T-cell (primary cell): Measurements from ENCODE around the gene FAM180A. TPM values are rescaled to one million over a fixed set of nuclear protein-coding genes. Genes with fewer than 3 reads are reported as not detected.
"Not testable (repeated sequence)": the region's sequence is repeated elsewhere in the genome, so short reads cannot be mapped to it uniquely, and the experiment has no call there.

Experiments used
- ATAC-seq, 4 experiments: fragments of 200-7000 bp in 3 of 4; fragments of 150-1000 bp in 1 of 4; cut with Tn5 transposase; replicated peaks in 1 of 4; 1 replicate in 3 of 4; 2 replicates in 1 of 4; pipeline ENCODE4 v1.10.0; 2021; ENCODE audit warnings: moderate library complexity in 3 of 4, mild to moderate bottlenecking in 2 of 4, moderate number of reproducible peaks in 1 of 4
- CTCF ChIA-PET, 2 donors: fragments of 300-600 bp; sonication (Branson Sonifier 250); formaldehyde crosslinking; loops; one replicate each; lab custom pipeline; 2022; ENCODE audit warnings: antibody characterized with exemption in 2 of 2; lab: Charles Lee
- POLR2A ChIA-PET, 2 donors: fragments of 300-600 bp; sonication (Branson Sonifier 250); formaldehyde crosslinking; loops; one replicate each; lab custom pipeline; 2022; ENCODE audit warnings: antibody characterized with exemption in 2 of 2; lab: Charles Lee
- DNase-seq, 35 experiments: peaks; one replicate each; pipeline versions ENCODE4 v3.0.0 to v3.0.0-alpha.2; 2013 to 2023
- H3K27ac ChIP-seq: one replicate; pipeline ENCODE4 v1.5.1; 2013; ENCODE audit warnings: low read length
- H3K27me3 ChIP-seq, 2 experiments: replicated peaks in 1 of 2; 1 replicate in 1 of 2; 2 replicates in 1 of 2; pipeline versions ENCODE4 v1.6.1 to v1.7.0; 2013; ENCODE audit warnings: low read length in 1 of 2, mixed read lengths in 1 of 2; ENCODE audit not compliant: control insufficient read depth in 2 of 2, insufficient read depth in 2 of 2; ENCODE audit errors: extremely low read depth in 1 of 2
- H3K36me3 ChIP-seq, 2 donors: 1 replicate in 1 of 2; 2 replicates in 1 of 2; pipeline versions ENCODE4 v1.6.1 to v1.7.0; 2013; ENCODE audit warnings: low read length in 1 of 2; ENCODE audit not compliant: control insufficient read depth in 2 of 2, insufficient read depth in 1 of 2; ENCODE audit errors: extremely low read depth in 1 of 2
- H3K4me1 ChIP-seq, 2 experiments: 1 replicate in 1 of 2; 2 replicates in 1 of 2; pipeline versions ENCODE4 v1.6.1 to v1.7.0; 2013; ENCODE audit warnings: low read length in 2 of 2, mixed read lengths in 1 of 2; ENCODE audit not compliant: insufficient read depth in 2 of 2, control insufficient read depth in 1 of 2; ENCODE audit errors: extremely low read depth in 1 of 2
- H3K4me3 ChIP-seq, 2 donors: 1 replicate in 1 of 2; 2 replicates in 1 of 2; pipeline versions ENCODE4 v1.5.1 to v1.7.0; 2013; ENCODE audit warnings: mild to moderate bottlenecking in 2 of 2, low read length in 1 of 2, moderate library complexity in 1 of 2; ENCODE audit not compliant: control insufficient read depth in 1 of 2; ENCODE audit errors: extremely low read depth in 1 of 2
- H3K9me3 ChIP-seq: 2 replicates; pipeline ENCODE4 v1.7.0; 2013
- H3K27ac Mint-ChIP-seq, 2 donors: one replicate each; pipeline ENCODE4 v1.8.0; 2020 to 2021; ENCODE audit warnings: mild to moderate bottlenecking in 2 of 2, mixed read lengths in 2 of 2
- H3K27me3 Mint-ChIP-seq, 2 donors: one replicate each; pipeline ENCODE4 v1.8.0; 2021 to 2022; ENCODE audit warnings: mixed read lengths in 2 of 2
- H3K36me3 Mint-ChIP-seq: one replicate; pipeline ENCODE4 v1.8.0; 2021; ENCODE audit warnings: mixed read lengths
- H3K4me1 Mint-ChIP-seq, 3 donors: one replicate each; pipeline ENCODE4 v1.8.0; 2020 to 2022; ENCODE audit warnings: mixed read lengths in 3 of 3, mild to moderate bottlenecking in 1 of 3
- H3K4me3 Mint-ChIP-seq, 3 donors: one replicate each; pipeline ENCODE4 v1.8.0; 2020 to 2022; ENCODE audit warnings: mild to moderate bottlenecking in 3 of 3, mixed read lengths in 3 of 3, moderate library complexity in 3 of 3
- H3K9me3 Mint-ChIP-seq, 3 donors: one replicate each; pipeline ENCODE4 v1.8.0; 2020 to 2022; ENCODE audit warnings: mixed read lengths in 3 of 3
- WGBS: methylation state at CpG from one replicate; pipeline ENCODE4 v1.1.5; 2013; ENCODE audit warnings: missing lambda C conversion rate; ENCODE audit not compliant: insufficient coverage; 5-methylcytosine and 5-hydroxymethylcytosine counted together
- total RNA-seq, 35 experiments: library from RNA in 6 of 35; stranded (reverse) in 6 of 35; fragments of 120-200 nt in 1 of 35; gene quantifications; one replicate each; pipeline versions ENCODE4 v1.2.1 to v1.2.4 and lab custom pipeline; 2013 to 2026

Gene FAM180A
- total RNA-seq, 5 donors from 2014 or later (not counting 1 experiment from before 2014, with no cell fraction given): not detected

GRCh38 chr7:135704074-135704473 lies 44.5 kb downstream of the FAM180A start:
- no peaks in the 10 kb centered on the region for H3K9me3 ChIP-seq
- no peaks in the 10 kb centered on the region for H3K27me3 Mint-ChIP-seq
- no peak overlapping the region for H3K4me3 Mint-ChIP-seq
- H3K36me3 ChIP-seq: no peaks in the 10 kb centered on the region
- ChIA-PET CTCF (interaction anchor here in 1 of 2 donors (1.0 kb wide), 1 partner anchor 10 kb away, joined by 3 read pairs; no protein-coding TSS in a partner anchor), POLR2A (no interaction called here)
- 80% methylated on average over 1 of the region's 2 CpGs for WGBS
- H3K36me3 Mint-ChIP-seq: peaks cover 14% of the 10 kb centered on the region
- no peaks in the 10 kb centered on the region for H3K9me3 Mint-ChIP-seq
- no peaks in the 10 kb centered on the region for H3K4me1 ChIP-seq
- H3K27ac ChIP-seq: no peak overlapping the region
- ATAC-seq: no peak
- no peak for DNase-seq
- H3K4me3 ChIP-seq: no peak overlapping the region
- H3K27ac Mint-ChIP-seq: no peak overlapping the region
- no peaks in the 10 kb centered on the region for H3K27me3 ChIP-seq
- no peaks in the 10 kb centered on the region for H3K4me1 Mint-ChIP-seq

- Mint-ChIP-seq H3K36me3 (peaks cover 25% of the 10 kb centered on the region), H3K4me3 (no peak overlapping the region), H3K27me3 (no peaks in the 10 kb centered on the region), H3K4me1 (no peaks in the 10 kb centered on the region), H3K9me3 (no peaks in the 10 kb centered on the region), H3K27ac (no peak overlapping the region)
- WGBS: 93% methylated on average over 7 of the region's 8 CpGs
- ATAC-seq (no peak), DNase-seq (no peak)
- Histone ChIP-seq H3K9me3 (no peaks in the 10 kb centered on the region), H3K36me3 (no peaks in the 10 kb centered on the region), H3K4me3 (no peak overlapping the region), H3K4me1 (no peaks in the 10 kb centered on the region), H3K27ac (no peak overlapping the region), H3K27me3 (no peaks in the 10 kb centered on the region)
- POLR2A ChIA-PET: no interaction called here
- CTCF ChIA-PET: interaction anchor here (0.5 kb wide), 2 partner anchors 13 to 180 kb away, joined by 4 to 6 read pairs; no protein-coding TSS in a partner anchor
Observed at GRCh38 chr7:135697276-135698049, 51.1 kb downstream of the FAM180A start.

DNA sequence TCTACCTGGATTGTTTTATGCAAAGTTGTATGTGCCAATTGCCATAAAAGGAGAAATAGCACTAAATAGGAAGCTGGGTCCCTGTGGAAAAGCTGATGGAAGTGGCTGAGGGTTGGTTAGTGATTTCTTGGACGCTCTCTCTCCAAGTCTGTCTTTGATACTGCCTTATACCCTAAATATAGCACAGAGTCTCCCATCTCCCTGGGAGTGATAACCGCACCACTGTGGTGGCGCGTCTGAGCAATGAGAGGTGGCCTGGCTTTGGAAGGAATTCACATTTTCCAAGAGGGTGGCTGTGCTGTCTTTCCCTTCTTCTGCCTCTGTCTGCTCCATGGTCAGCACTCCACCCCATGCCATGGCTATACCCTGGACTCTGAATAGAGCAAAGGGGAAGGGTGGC lies 55.1 kb downstream of the FAM180A start:
- Mint-ChIP-seq H3K27me3 (no peaks in the 10 kb centered on the region), H3K36me3 (peaks cover 21% of the 10 kb centered on the region), H3K4me1 (no peaks in the 10 kb centered on the region), H3K4me3 (no peak overlapping the region), H3K9me3 (no peaks in the 10 kb centered on the region), H3K27ac (no peak overlapping the region)
- DNase-seq (no peak), ATAC-seq (no peak)
- Histone ChIP-seq H3K4me3 (no peak overlapping the region), H3K27ac (no peak overlapping the region), H3K36me3 (peaks cover 0 to 7% of the 10 kb centered on the region in 2 donors), H3K4me1 (no peaks in the 10 kb centered on the region), H3K9me3 (no peaks in the 10 kb centered on the region), H3K27me3 (no peaks in the 10 kb centered on the region)
- WGBS: no CpG with 5 or more reads among the region's 4 CpGs
- POLR2A ChIA-PET: no interaction called here
- CTCF ChIA-PET: no interaction called here

DNA sequence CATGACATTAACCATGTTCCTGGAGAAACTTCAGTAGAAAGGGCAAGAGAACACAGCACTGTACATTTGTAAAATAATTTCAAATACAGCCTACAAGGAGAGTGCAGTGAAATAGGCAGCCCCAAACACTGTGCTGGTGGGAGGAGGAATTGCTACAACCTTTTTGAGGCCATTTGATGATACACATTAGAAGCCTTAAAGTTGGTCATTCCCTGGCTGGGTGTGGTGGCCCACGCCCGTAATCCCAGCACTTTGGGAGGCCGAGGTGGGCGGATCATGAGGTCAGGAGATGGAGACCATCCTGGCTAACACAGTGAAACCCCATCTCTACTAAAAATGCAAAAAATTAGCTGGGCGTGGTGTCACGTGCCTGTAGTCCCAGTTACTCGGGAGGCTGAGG lies 56.0 kb downstream of the FAM180A start:
- peaks cover 21% of the 10 kb centered on the region for H3K36me3 Mint-ChIP-seq
- H3K27ac Mint-ChIP-seq, H3K9me3 ChIP-seq, POLR2A ChIA-PET, H3K4me1 Mint-ChIP-seq, H3K9me3 Mint-ChIP-seq, H3K4me3 Mint-ChIP-seq, H3K27me3 ChIP-seq, H3K27ac ChIP-seq, DNase-seq, H3K4me3 ChIP-seq, H3K27me3 Mint-ChIP-seq, H3K36me3 ChIP-seq, CTCF ChIA-PET, ATAC-seq, H3K4me1 ChIP-seq: not testable (repeated sequence)
- no CpG with 5 or more reads among the region's 7 CpGs for WGBS

DNA sequence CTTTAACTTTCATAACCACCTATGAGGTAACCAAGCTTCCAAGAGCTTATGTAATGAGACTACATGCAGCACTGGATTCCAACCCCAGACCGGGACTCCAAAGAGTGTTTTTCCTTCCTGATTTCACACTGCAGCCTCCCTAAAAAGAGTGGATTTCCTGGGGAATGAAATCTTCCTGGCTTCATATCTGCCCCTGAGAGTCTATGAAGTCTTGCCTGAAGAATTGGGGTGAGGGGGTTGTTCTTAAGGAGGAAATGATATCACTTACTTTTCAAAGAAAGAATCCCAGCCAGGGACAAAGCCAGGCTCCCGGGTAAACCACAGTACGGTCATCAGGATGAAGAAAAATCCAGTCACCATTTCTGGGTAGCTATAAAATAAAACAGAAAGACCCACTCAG lies 56.6 kb downstream of the FAM180A start:
- no CpG with 5 or more reads among the region's 3 CpGs for WGBS
- Histone ChIP-seq H3K27me3 (no peaks in the 10 kb centered on the region), H3K4me1 (no peaks in the 10 kb centered on the region), H3K9me3 (no peaks in the 10 kb centered on the region), H3K27ac (no peak overlapping the region), H3K4me3 (no peak overlapping the region), H3K36me3 (peaks cover 0 to 7% of the 10 kb centered on the region in 2 donors)
- Mint-ChIP-seq H3K36me3 (peaks cover 21% of the 10 kb centered on the region), H3K4me3 (no peak overlapping the region), H3K27ac (no peak overlapping the region), H3K4me1 (no peaks in the 10 kb centered on the region), H3K27me3 (no peaks in the 10 kb centered on the region), H3K9me3 (no peaks in the 10 kb centered on the region)
- DNase-seq: no peak
- ChIA-PET CTCF (no interaction called here), POLR2A (no interaction called here)
- ATAC-seq: no peak

DNA sequence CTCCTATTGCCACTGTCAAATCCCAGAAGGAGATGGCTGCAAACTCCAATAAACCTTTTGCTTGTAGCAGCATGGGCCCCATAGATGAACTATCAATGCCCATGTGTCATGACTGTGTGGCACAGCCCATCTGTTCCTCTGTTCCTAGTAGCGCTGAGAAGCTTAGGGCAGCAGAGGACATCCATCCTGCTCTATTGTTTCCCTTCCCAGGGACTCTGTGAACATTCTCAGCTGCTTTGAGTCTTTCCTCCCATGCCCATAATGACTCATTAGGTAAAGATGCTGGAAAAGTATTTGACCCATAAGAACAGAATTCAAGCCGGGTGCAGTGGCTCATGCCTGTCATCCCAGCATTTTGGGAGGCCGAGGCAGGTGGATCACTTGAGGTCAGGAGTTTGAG lies 58.0 kb downstream of the FAM180A start:
- WGBS: 96% methylated on average over 3 of the region's 3 CpGs
- POLR2A ChIA-PET: no interaction called here
- H3K27ac ChIP-seq: no peak overlapping the region
- no peak for ATAC-seq
- no peaks in the 10 kb centered on the region for H3K27me3 ChIP-seq
- H3K4me3 Mint-ChIP-seq: no peak overlapping the region
- no peaks in the 10 kb centered on the region for H3K4me1 ChIP-seq
- CTCF ChIA-PET: no interaction called here
- peaks cover 0 to 7% of the 10 kb centered on the region in 2 donors for H3K36me3 ChIP-seq
- no peak overlapping the region for H3K27ac Mint-ChIP-seq
- no peaks in the 10 kb centered on the region for H3K4me1 Mint-ChIP-seq
- H3K9me3 ChIP-seq: no peaks in the 10 kb centered on the region
- DNase-seq: no peak
- peaks cover 21% of the 10 kb centered on the region for H3K36me3 Mint-ChIP-seq
- no peaks in the 10 kb centered on the region for H3K9me3 Mint-ChIP-seq
- H3K4me3 ChIP-seq: no peak overlapping the region
- H3K27me3 Mint-ChIP-seq: no peaks in the 10 kb centered on the region
